Measurements from ENCODE around the gene PER1. TPM values are rescaled to one million over a fixed set of nuclear protein-coding genes. Genes with fewer than 3 reads are reported as not detected.
"Not testable (repeated sequence)": the region's sequence is repeated elsewhere in the genome, so short reads cannot be mapped to it uniquely, and the experiment has no call there.

Gene PER1
- 10 to 100 TPM; 14.5 to 21.8 (median 21.2) TPM for polyA plus RNA-seq (ENCODE audit: insufficient read length in 3 of 3)

GRCh38 chr17:8152112-8152775 lies at the start of gene PER1:
Gene PER1 (minus strand): TSS chr17:8152404. CDS start chr17:8150706, 1,698 bp downstream.
- no peak for DNase-seq (ENCODE audit: low read depth in 3 of 3, low spot score in 2 of 3)

DNA sequence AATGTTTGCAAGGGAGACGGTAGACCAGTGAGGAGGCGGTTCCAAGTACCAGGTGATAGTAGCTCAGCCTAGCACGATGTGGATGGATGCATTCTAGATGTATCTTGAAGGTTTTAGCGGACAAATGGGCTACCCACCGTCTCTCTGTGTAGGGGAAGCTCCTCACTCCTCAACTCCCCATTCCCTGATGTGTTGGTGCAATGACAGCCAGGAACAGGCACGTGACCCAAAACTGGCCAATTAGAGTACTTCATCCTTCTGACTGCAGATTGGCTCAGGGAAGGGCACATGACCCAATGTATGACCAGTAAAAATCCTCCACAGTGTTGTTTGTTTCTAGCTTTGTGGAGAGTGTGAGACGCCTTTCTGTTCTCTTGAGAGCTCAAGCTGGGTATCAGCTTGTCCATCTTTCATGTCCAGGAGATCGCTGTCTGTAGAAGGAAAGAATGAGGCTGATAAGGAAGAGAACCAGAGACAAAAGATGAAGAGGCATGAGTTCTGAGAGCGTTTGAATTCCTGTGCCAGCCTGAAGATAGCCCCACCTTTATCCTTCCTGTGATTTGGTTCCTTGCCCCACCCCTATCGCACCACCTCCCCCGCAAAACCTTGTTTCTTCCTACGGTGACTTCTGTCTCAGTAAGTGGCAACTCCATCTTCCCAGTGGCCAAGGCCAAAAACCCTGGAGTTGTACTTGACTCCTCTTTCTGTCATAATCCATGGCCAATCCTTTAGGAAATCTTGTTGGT lies 40.0 kb upstream of the PER1 start:
- no peak for DNase-seq (ENCODE audit: low read depth in 3 of 3, low spot score in 2 of 3)

- no peak for DNase-seq (ENCODE audit: low read depth in 3 of 3, low spot score in 2 of 3)
Observed at GRCh38 chr17:8190506-8190905, 38.3 kb upstream of the PER1 start.

- peak; percentile 88 to 93 (median 90) for DNase-seq (ENCODE audit: low read depth in 3 of 3, low spot score in 2 of 3)
Observed at GRCh38 chr17:8189711-8190477, 37.7 kb upstream of the PER1 start, which contains the start of gene BORCS6. Gene BORCS6 (minus strand): TSS chr17:8190180. CDS start chr17:8190140, 40 bp downstream.

- DNase-seq (ENCODE audit: low read depth in 3 of 3, low spot score in 2 of 3) = no peak
Observed at GRCh38 chr17:8189041-8189710, 37.0 kb upstream of the PER1 start.

- DNase-seq (ENCODE audit: low read depth in 3 of 3, low spot score in 2 of 3) = no peak
Observed at GRCh38 chr17:8188263-8188839, 36.1 kb upstream of the PER1 start.

DNA sequence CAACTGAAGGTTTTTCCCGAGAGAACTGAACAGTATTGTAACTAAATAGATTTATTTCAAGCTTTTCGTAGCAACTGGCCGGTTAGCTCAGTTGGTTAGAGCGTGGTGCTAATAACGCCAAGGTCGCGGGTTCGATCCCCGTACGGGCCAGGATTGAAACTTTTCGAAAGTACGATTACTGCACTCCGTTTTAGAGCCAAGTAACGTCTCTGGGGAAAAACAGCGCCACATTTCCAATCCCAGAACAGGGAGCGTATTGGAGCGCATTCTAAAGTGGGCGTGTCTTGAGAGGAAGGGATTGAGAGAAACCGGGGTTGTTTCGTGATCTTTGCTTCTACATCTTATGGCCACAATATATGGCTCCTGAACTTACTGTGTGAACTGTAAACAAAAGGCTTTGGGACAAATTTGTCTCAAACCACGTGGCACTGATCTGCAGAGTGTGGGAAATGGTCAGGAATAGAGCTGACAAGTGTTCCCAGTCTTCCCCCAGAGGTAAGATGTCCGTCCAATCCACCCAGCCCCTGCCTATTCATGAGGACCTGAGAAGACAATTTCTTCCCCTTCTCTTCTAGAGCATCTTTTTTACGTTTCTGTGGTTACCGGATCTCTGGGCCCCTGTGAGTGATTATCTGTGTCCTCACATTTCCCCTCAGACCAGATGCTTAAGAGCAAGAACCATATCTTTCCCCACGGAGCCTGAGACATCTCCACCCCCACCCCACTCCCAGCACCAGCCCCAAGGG lies 35.5 kb upstream of the PER1 start:
- peak in 2 of 3 donors; percentile 95 for DNase-seq (ENCODE audit: low read depth in 3 of 3, low spot score in 2 of 3)

DNA sequence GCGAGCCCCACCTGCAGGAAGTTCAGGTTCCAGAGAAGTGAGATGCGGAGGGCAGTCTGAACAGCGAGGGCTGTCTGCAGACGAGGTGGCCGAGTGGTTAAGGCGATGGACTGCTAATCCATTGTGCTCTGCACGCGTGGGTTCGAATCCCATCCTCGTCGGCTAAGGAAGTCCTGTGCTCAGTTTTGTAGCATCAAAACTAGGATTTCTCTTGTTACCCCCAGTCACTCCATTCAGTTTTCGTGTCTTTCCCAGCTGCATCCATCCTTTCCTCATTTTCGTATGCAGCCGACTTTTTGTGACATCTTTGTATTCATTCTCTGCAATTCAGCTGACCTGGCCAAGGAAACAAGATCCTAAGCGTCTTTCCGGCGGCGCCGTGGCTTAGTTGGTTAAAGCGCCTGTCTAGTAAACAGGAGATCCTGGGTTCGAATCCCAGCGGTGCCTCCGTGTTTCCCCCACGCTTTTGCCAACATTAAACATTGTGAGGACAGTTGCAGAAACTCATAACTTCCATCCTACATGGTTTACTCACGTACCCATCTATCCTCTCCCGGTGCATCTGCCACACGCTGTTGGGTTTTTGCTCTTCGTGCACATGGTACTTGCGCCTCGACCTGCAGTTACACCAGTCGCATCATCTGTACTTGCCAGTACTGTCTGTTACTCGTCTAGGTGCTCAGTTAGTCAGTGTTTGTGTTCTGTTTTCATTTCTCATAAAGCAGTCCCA lies 34.7 kb upstream of the PER1 start:
- peak in 1 of 3 donors; percentile 92 for DNase-seq (ENCODE audit: low read depth in 3 of 3, low spot score in 2 of 3)

DNA sequence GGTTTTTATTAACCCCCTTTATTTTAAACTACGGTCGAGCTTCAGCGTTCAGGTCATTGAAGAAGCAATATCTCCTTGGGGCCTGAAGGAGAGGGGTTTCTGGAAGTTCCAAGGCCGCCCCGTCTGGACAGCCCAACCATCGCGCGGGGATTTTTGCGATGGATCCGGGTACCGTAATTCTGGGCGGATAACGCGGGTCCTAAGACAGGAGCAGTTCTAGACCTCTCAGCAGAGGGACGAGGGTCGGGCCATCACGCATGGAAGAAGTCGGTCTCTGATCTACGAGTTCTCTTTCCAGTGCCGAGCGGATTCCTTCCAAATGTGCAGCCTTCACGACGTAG lies 34.2 kb upstream of the PER1 start:
- DNase-seq (ENCODE audit: low read depth in 3 of 3, low spot score in 2 of 3) = no peak

DNA sequence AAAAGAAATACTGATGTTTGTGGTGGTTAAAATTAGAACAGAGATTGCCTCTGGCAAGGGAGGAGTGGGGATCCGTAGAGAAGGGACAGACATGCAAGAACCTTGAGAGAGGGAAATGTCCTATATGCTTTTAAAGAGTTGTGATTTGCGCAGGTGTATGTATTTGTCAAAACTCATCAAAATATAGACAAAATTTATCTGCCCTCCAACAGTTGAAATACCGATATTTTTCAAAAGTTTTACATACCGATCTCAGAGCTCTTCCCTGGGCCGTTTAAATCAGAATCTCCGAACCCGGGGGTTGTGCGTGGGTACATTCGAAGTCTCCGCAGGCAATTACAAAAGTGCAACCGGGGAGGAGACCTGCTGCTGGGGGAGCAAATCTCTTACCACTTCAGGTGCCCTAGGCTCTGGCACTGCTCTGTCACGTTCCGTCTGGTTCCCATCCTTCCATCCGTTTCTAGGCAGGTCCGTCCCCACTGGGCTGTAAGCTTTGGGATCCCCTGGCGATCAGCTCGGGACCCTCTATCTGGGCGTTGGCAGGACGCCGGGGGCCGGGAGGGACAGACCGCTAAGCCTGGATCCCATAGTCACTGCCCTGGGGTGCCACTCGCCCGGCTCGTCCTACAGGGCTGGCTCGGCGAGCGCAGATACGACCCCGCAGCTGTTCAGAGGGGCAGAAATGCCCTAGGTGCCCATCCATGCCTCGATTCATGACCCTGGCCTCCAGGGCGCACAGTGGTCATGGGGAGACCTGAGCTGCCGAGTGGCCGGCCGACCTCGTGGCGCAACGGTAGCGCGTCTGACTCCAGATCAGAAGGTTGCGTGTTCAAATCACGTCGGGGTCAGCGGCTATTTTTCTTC lies 33.6 kb upstream of the PER1 start:
- no peak for DNase-seq (ENCODE audit: low read depth in 3 of 3, low spot score in 2 of 3)

DNA sequence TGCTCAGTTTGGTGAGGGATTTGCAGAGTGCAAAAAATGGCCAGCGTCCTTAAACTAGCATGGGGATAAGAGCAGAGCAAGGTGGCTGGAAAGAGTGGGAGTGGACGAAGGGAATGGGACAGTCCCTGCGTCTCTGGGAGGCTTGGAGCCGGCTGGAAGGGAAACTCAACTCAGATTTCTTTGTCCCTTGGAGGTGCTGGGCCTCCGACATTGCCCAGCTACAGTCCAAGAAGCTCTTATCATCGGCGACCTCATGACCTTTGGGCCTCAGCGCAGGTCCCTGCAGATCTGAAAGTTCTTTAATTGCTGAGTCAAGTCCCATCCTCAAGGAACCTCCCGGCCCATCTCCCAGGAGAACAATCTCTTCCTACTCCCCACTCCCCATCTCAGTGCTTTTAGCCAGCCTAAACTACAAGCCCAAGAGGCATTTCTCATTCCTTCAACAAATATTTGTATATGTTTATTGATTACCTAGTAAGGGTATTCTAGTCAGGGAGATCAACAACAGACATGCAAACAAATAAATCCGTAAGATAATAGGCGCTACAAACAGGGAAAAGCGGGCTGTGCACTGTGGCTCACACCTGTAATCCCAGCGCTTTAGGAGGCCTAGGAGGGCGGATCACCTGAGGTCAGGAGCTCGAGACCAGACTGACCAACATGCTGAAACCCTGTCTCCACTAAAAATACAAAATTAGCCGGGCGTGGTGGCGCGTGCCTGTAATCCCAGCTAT lies 25.0 kb upstream of the PER1 start:
- DNase-seq (ENCODE audit: low read depth in 3 of 3, low spot score in 2 of 3) = no peak

DNA sequence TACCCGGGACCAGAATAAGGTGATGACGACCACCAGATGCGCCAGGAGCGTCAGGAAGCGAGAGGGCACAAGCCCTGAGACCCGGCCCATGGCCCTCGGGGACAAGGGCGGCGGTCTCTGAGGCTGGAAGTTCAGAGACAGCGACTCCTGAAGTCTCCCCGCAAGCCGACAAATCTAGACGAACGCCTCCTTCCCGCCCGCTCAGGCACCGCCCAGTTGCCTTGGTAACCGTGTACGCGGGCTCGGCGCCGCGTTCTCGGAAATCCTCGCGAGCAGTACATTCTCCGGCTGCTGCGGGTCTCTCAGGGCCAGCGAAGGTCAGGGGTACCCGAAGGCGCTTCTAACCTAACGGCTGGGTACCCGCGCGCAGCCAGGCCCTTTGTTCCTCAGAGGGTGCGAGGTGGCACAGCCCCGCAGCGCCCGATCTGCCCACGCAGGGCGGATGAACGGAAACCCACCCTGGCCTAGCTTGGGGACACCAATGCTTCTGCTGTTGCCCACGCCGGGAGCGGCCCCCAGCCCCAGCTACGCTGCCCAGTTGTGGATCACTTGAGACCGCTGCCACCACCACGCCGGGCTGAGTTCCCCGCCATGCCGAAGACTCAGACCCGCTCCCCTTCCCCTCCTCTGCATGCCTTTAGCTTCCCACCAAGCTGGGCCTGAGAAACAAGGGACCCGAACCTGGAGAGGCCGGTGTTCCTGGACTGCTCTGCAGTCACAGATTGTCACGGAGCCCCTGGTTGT lies 24.2 kb upstream of the PER1 start, which contains the start of gene TMEM107:
Gene TMEM107 (minus strand): TSS at position 184 of the 744 bp plus-strand sequence. CDS start 94 bp downstream, at position 90.
- DNase-seq (ENCODE audit: low read depth in 3 of 3, low spot score in 2 of 3) = no peak

DNA sequence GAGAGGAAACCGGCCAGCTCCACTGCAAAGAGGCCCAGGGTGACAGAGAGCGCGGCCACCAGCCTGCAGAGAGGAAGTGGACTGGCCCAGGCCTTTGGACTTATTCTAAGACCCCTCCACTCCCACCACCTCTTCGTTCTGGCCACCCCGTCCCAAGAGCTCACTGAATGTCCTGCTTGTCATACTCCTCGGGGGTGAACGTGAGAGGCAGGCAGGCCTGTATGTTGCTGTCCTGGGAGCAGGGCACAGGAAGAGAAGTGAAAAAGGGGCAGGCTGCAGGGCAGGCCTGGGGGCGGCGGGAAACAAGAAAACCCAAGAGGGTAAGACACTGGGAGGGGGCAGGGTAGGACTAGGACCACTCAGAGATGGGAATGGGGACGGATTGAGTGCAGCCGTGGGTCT lies 23.6 kb upstream of the PER1 start:
- DNase-seq (ENCODE audit: low read depth in 3 of 3, low spot score in 2 of 3) = no peak

GRCh38 chr17:8173871-8174322 lies 21.7 kb upstream of the PER1 start:
- no peak for DNase-seq (ENCODE audit: low read depth in 3 of 3, low spot score in 2 of 3)

DNA sequence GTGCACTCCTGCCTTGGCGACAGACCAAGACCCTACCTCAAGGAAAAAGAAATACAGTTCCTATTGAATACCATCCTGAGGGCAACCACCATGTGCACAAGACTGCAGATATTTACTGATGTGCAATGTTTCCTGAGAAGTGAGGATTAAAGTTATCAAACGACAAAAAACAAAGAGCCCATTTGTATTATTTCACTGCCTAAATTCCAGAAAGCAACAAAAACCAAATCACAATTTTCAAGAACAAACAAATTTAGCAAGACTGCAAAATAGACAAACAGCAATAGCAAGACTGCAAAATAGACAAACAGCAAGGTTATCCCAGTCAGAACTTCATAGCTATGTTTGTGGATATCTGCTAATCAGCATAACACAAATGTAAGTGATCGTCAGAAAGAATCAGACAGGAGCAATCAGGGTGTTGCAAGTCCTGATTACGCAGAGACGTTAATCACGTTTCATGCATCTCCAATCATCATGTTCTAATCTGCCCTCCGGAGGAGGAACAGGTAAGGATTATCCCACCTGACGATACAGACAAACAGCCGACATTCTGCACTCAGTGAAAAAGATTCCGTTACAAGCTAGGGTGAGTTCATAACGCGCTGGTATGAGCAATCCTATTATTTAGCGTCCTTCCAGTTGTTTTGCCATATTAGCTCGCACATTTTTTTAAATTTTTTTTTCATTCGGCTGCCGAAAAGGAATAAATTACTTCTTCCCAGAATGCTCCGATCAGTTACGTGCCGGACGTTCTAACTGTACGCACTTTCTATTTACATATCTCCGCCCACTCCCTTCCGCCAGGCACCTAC lies 21.1 kb upstream of the PER1 start:
- DNase-seq (ENCODE audit: low read depth in 3 of 3, low spot score in 2 of 3) = peak in 1 of 3 donors; percentile 93

DNA sequence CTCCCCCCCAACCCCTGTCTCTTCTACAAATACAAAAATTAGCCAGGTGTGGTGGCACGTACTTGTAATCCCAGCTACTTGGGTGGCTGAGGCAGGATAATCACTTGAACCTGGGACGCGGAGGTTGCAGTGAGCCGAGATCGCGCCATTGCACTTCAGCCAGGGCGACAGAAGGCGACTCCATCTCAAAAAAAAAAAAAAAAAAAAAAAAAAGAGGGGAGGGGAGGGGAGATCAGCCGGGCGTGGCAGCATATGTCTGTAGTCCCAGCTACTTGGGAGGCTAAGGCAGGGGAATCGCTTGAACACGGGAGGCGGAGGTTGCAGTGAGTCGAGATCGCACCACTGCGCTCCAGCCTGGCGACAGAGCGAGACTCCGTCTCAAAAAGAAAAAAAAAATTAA lies 18.0 kb upstream of the PER1 start:
- DNase-seq (ENCODE audit: low read depth in 3 of 3, low spot score in 2 of 3) = not testable (repeated sequence)
